Cortex of kidney (tissue), 1 donor: ENCODE measurements around the gene B4GALNT3.
"Not testable (repeated sequence)": the region's sequence is repeated elsewhere in the genome, so short reads cannot be mapped to it uniquely, and the experiment has no call there.

Source experiments
- DNase-seq: peaks from one replicate; lab custom pipeline; 2025; lab: John Stamatoyannopoulos, UW

Gene B4GALNT3

DNA sequence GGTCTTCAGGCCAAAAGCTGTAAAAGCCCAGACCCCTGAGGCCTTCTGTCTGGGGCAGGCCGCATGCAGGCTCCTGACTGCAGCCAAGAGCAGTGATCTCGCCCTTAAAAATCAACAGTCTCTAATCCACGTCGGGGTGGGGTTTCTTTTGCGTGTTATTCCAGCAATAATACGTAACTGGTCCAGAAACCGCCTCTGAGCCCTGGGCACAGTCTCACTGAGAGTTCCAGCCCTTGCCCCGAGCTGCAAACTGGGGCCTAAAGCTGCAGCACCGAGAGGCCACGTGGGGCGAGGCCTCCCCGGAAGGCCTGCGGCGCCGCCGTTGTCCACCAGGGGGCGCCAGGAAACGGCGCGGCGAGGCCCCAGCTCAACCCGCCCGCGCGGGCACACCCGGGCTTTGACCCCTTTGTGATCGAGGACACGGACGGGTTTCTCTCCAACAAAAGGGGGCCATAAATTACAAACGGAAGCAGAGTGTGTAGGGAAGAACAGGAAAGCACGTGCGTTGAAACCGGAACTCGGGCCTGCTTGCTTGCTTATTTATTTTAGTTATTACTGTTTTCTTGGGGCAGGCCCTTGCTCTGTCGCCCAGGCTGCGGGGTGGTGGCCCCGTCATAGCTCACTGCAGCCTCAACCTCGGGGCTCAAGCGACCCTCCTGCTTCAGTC is 116.3 kb downstream of the B4GALNT3 start:
- no peak for DNase-seq

DNA sequence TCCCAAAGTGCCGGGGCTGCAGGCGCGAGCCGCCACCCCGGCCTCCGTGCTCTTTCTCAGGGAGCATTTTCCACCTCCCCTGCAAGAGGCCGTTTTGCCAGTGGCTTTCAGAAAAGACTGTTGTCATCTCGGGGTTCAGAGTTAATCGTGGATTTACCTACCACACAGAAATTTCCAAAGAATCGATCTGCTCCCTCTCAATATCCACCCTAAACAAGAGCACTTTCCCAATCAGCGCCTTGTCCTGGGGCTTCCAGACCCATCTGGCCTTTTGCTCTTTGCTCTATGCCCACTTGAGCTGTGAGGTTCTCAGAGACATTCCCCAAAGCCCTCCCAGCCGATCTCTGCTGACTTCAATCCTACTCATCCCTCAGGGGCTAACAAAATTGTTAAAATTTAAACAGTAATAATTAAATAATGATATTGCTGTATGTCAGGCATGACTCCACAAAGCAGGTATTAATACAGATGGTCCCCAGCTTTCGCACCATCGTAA is 116.9 kb downstream of the B4GALNT3 start:
- DNase-seq: no peak

DNA sequence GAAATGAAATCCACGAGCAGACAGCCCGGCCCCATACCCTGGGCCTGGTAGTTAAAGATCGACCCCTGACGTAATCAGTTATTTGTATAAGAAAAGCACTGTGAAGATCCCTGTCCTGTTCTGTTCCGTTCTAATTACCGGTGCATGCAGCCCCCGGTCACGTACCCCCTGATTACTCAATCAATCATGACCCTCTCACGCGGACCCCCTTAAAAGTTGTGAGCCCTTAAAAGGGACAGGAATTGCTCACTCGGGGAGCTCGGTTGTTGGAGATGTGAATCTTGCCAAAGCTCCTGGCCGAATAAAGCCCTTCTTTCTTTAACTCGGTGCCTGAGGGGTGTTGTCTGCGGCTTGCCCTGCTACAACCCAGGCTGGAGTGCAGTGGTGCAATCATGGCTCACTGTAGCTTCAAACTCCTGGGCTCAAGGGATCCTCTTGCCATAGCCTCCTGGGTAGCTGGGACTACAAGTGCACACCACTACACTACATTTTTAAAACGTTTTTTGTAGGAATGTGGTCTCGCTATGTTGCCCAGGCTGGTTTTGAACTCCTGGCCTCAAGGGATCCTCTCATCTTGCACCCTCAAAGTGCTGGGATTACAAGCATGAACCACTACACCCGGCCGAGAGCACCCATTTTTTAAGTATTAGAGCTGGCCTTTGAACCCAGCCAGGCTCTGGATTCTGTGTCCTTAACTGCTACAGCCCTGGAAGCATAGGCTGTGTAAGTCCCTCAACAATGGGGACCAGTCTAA is 118.4 kb downstream of the B4GALNT3 start:
- not testable (repeated sequence) for DNase-seq

DNA sequence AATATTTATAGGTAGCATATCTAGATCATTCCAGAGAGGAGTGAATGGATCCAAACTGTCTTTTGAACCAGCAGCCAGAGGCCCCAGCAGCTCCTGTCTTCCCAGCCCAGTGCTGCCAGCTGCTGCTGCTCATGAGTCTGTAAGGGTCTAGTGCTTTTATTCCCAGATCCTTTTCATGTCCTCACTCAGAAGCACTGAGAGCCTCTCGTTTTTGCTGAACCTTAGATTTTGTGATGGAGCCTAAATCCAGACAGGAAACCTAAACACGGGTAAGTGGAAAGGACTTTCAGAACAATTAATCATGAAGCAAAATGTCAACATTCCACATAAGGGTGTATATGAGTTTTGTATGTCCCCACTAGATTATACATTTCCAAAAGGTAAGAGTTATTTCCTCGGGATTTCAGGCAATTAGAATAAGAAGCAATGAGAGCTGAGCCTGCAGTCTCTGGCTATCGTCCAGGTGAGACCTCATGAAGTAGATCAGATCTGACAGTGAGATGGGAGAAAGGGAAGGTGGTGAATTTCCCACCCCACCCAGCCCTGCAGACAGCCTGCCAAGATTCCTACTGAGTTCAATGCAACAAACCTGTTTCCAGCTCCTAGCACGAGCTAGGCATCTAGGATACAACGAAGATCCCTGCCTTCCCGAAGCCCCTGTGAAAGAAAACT is 119.1 kb downstream of the B4GALNT3 start:
- no peak for DNase-seq

DNA sequence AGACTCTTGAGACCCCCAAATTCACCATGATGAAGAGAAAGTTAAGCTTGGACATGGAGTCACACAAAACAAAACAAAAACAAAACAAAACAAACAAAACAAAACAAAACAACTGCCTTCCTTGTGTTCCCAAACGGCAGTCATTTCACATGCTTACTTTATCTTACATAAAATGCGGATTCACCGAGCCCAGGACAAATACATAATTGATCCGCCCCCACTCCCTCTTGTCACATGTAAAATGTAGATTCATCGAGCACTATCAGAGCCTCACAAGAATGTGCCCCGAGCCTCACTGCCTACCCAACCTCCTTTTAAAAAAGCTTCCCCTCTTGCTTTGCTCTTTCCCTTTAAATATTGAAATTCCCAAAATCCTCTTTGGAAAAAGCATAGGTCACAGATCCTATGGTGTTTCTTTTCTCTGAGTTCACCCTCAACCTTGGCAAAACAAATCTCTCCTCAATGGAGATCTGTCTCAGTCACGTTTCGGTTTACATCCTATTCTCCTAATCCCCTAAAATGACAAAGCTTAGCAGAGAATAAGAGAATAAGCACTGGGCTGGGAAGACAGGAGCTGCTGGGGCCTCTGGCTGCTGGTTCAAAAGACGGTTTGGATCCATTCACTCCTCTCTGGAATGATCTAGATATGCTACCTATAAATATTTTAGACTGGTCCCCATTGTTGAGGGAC is 119.8 kb downstream of the B4GALNT3 start:
- no peak for DNase-seq

DNA sequence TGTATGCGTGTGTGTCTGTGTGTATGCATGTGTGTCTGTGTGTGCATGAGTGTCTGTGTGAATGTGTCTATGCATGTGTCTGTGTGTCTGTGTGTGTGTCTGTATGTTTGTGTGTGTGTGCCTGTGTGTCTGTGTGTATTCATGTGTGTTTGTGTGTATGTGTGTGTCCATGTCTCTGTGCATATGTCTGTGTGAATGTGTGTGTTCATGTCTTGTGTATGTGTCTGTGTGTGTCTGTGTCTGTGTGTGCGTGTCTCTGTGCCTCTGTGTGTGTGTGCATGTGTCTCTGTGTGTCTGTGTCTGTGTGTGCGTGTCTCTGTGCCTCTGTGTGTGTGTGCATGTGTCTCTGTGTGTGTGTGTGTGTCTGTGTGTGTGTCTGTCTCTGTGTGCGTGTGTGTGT is 121.1 kb downstream of the B4GALNT3 start:
- DNase-seq: no peak

- no peak for DNase-seq
Observed at GRCh38 chr12:581321-581720, 121.6 kb downstream of the B4GALNT3 start.

GRCh38 chr12:581746-582145 is 122.0 kb downstream of the B4GALNT3 start:
- no peak for DNase-seq

GRCh38 chr12:583251-583869 is 123.6 kb downstream of the B4GALNT3 start:
- no peak for DNase-seq

DNA sequence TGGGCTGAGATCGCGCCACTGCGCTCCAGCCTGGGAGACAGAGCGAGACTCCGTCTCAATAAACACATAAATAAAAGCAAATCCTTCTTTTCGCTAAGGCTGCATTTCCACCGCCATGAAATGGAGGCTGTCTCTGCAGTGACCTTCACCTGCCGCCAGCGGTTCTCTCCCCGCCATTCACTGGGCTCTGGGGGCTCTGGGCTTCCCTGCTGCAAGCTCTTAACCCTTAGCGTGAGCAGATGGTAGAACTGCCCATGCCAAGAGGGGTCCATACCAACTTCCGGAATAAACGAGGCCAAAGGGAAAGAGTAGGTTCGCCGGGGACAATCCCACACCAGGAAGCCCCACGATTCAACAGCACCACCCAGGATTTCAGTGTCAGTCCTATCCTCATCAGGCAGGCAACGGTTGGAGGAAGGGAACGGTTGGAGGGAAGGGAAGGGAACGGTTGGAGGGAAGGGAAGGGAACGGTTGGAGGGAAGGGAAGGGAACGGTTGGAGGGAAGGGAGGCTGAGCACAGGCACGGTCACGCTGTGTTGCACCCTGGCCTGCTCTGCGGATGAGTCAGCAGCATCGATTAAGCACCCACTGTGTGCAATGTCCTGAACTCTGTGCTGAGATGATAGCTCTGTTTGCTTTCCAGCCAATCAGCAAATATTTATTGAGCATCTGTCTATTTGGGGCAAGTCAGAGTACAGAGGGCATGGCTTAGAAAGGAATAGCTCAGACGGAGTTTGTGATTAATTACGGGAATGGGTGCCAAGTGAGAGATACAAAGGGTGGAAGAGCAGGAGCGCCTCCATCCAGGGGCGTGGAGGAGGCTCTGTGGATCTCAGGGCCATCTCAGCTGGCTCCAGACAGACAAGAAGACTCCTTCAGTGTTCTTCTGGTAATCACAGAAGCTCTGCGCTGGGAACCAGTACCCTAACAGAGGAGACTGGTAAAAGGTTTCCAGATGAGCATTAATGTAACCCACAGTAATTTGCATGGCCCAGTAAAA is 125.6 kb downstream of the B4GALNT3 start:
- DNase-seq: no peak

GRCh38 chr12:586318-587071 is 126.8 kb downstream of the B4GALNT3 start:
- DNase-seq: no peak

- DNase-seq: no peak
Observed at GRCh38 chr12:587132-588023, 127.6 kb downstream of the B4GALNT3 start.

DNA sequence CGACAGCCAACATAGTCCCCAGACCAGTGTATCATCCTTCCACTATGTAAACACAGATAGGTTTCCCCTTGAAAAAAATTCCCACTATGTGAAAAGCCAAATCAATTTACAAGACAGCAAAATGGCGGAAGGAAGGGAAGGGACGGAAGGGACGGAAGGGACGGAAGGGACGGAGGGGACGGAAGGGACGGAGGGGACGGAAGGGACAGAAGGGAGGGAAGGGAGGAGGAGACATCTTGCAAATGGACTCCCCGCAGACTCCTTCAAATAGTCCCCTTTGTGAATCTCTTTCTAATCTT is 128.2 kb downstream of the B4GALNT3 start:
- DNase-seq: no peak

GRCh38 chr12:588646-589045 is 128.9 kb downstream of the B4GALNT3 start:
- DNase-seq: no peak

DNA sequence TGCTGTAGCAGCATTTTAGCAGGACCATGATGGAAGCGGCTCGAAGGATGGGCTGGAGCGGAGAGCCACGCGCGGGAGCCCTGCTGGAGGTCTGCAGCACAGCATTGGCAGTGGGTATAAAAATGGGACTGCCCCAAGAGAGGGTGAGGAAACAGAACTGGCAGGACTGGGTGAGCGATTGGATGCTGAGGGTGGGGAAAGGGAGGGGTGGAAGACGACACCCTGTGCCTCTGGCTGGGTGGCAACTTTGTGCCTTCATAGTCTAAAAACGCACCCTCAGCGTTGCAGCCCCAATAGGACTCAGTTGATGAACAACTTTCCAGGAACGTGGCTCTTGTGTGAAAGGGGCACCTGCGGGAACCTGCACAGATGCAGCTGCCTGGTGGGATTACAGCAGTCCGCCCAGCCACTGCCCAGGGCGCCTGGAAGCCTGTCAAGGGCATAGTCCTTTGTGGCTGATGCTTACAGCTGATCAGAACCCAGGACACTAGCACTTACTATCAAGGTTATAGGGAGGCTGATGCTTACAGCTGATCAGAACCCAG is 130.5 kb downstream of the B4GALNT3 start:
- no peak for DNase-seq

DNA sequence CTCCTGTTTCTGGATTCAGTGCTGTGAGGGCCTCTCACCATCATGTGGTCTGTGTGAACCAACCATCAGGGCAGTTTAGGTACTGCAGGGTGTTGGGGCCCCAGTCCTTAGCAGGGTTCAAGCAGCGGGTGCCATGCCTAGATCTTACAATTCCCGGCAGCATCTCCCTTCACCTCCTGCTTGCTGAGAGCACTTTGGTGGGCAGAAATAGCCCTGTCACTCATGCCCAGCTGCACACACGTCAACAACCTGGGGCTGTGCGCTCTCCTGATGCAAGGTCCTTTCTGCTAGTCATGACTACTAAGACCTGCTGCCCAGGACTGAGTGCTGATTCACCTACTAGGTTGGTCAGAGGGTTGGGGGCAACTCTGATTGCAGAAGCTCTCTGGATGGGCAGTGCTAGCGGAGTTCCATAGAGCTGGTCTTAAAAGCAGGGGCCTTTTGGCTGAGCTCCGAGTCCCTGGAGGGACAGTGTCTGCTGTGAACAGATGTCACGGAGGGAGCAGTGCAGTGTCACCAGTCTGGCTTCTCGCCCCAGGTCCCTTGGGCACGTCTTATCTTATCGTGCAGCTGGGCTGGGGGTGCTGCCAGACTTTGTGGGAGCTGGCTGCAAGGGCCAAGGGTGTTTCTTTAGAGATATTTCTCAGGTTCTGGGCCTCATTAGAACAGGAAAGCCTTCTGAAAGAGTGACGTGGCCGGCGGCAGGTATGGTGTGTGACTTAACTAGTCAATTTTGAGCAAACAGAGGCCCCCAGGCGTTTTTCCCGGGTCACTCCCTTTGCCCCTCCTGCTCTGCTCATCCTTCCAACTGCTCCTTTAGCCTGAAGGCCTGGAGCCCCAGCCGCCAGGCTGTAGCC is 131.7 kb downstream of the B4GALNT3 start:
- DNase-seq: no peak

- no peak for DNase-seq
Observed at GRCh38 chr12:592024-592505, 132.3 kb downstream of the B4GALNT3 start.
